GM23338 (cell line): ENCODE measurements around the gene ADIRF. TPM values are rescaled to one million over a fixed set of nuclear protein-coding genes. Genes with fewer than 3 reads are reported as not detected.

Experiments used
- ATAC-seq: fragments of 200-7000 bp; cut with Tn5 transposase; 3 replicates; pipeline ENCODE4 v1.9.1; 2020
- DNase-seq: peaks from one replicate; pipeline ENCODE4 v3.0.0-alpha.2; 2015; ENCODE audit warnings: low spot score
- H2AFZ ChIP-seq: fragments of 200-600 bp; sonication (generic); 2 replicates; pipeline ENCODE4 v1.8.0; 2016; ENCODE audit warnings: antibody characterized with exemption, mild to moderate bottlenecking, moderate library complexity
- H3F3A ChIP-seq: fragments of 200-600 bp; sonication (generic); replicated peaks from 2 replicates; pipeline ENCODE4 v1.8.0; 2017; ENCODE audit warnings: antibody characterized with exemption, mixed run types, low read depth
- H3K27ac ChIP-seq: fragments of 200-600 bp; sonication (generic); 2 replicates; pipeline ENCODE4 v1.6.1; 2016; ENCODE audit warnings: low read depth
- H3K27me3 ChIP-seq: fragments of 200-600 bp; sonication (generic); 2 replicates; pipeline ENCODE4 v1.8.0; 2016; ENCODE audit warnings: mild to moderate bottlenecking, mixed run types, moderate library complexity; ENCODE audit not compliant: insufficient read depth
- H3K36me3 ChIP-seq: fragments of 200-600 bp; sonication (generic); 2 replicates; pipeline ENCODE4 v1.8.0; 2016; ENCODE audit warnings: mild to moderate bottlenecking; ENCODE audit not compliant: insufficient read depth
- H3K4me1 ChIP-seq: fragments of 200-600 bp; sonication (generic); 2 replicates; pipeline ENCODE4 v1.8.0; 2016; ENCODE audit warnings: mild to moderate bottlenecking, moderate library complexity; ENCODE audit not compliant: insufficient read depth
- H3K4me2 ChIP-seq: fragments of 200-600 bp; sonication (generic); 2 replicates; pipeline ENCODE4 v1.7.1; 2017; ENCODE audit warnings: mixed run types
- H3K4me3 ChIP-seq: fragments of 200-600 bp; sonication (generic); 2 replicates; pipeline ENCODE4 v1.6.1; 2016; ENCODE audit warnings: mixed run types
- H3K79me2 ChIP-seq: fragments of 200-600 bp; sonication (generic); replicated peaks from 2 replicates; pipeline ENCODE4 v1.8.0; 2017; ENCODE audit warnings: mild to moderate bottlenecking; ENCODE audit not compliant: insufficient read depth
- H3K9me2 ChIP-seq: fragments of 200-600 bp; sonication (generic); 2 replicates; pipeline ENCODE4 v1.8.0; 2017; ENCODE audit not compliant: insufficient read depth
- H4K20me1 ChIP-seq: fragments of 200-600 bp; sonication (generic); replicated peaks from 2 replicates; pipeline ENCODE4 v1.8.0; 2017; ENCODE audit warnings: mild to moderate bottlenecking; ENCODE audit not compliant: insufficient read depth
- H3K27ac Mint-ChIP-seq: 2 replicates; pipeline ENCODE4 v1.8.0; 2020; ENCODE audit warnings: inconsistent platforms, mild to moderate bottlenecking, moderate library complexity, mixed read lengths
- H3K27me3 Mint-ChIP-seq: 3 replicates; pipeline ENCODE4 v1.8.0; 2022; ENCODE audit warnings: low read depth, mild to moderate bottlenecking, moderate library complexity, mixed read lengths, inconsistent platforms; ENCODE audit not compliant: insufficient read depth, poor library complexity
- H3K36me3 Mint-ChIP-seq: 3 replicates; pipeline ENCODE4 v1.8.0; 2021; ENCODE audit warnings: low read depth, mild to moderate bottlenecking, inconsistent platforms, moderate library complexity, mixed read lengths
- H3K4me1 Mint-ChIP-seq: 3 replicates; pipeline ENCODE4 v1.8.0; 2020; ENCODE audit warnings: mild to moderate bottlenecking, inconsistent platforms, mixed read lengths
- H3K4me3 Mint-ChIP-seq: 3 replicates; pipeline ENCODE4 v1.8.0; 2021; ENCODE audit warnings: moderate library complexity, mild to moderate bottlenecking, inconsistent platforms, mixed read lengths
- H3K9me3 Mint-ChIP-seq: 3 replicates; pipeline ENCODE4 v1.8.0; 2020; ENCODE audit warnings: moderate library complexity, mild to moderate bottlenecking, inconsistent platforms, mixed read lengths
- CREB1 ChIP-seq: fragments of 250-450 bp; sonication (Bioruptor Pico); IDR thresholded peaks from 2 replicates; pipeline ENCODE4 v1.5.0; 2020; ENCODE audit warnings: low read depth, mild to moderate bottlenecking, moderate library complexity
- CTCF ChIP-seq, 2 experiments: fragments of 200-600 bp in 1 of 2; sonication (generic) in 1 of 2; conservative IDR thresholded peaks; 2 replicates each; pipeline versions ENCODE4 v1.5.1 to v1.6.1; 2016 to 2017; ENCODE audit warnings: antibody characterized with exemption in 2 of 2, low read depth in 2 of 2, mild to moderate bottlenecking in 2 of 2, moderate library complexity in 1 of 2
- ETS1 ChIP-seq: IDR thresholded peaks from 2 replicates; pipeline ENCODE4 v1.6.1; 2016; ENCODE audit warnings: antibody characterized with exemption
- EZH2phosphoT487 ChIP-seq: fragments of 200-600 bp; sonication (generic); IDR thresholded peaks from one replicate; pipeline ENCODE4 v1.8.1; 2018; ENCODE audit warnings: antibody characterized with exemption; ENCODE audit not compliant: unreplicated experiment
- NANOG ChIP-seq: IDR thresholded peaks from 2 replicates; pipeline ENCODE4 v1.6.1; 2016; ENCODE audit warnings: antibody characterized with exemption, borderline replicate concordance
- REST ChIP-seq: IDR thresholded peaks from one replicate; pipeline ENCODE4 v1.6.1; 2018; ENCODE audit warnings: antibody characterized with exemption; ENCODE audit not compliant: unreplicated experiment
- STAT1 ChIP-seq: IDR thresholded peaks from one replicate; pipeline ENCODE4 v1.6.1; 2016; ENCODE audit warnings: antibody characterized with exemption; ENCODE audit not compliant: unreplicated experiment
- ZNF331 ChIP-seq: fragments of 250-450 bp; sonication (Bioruptor Pico); IDR thresholded peaks from 2 replicates; pipeline ENCODE4 v1.5.0; 2020; ENCODE audit warnings: low read depth, mild to moderate bottlenecking, moderate library complexity
- polyA plus RNA-seq: library from polyadenylated mRNA; unstranded; fragments of >200 nt; fragmentation: Nextera tagmentation; extraction: Ambion mirVana; gene quantifications from 2 replicates; pipeline ENCODE4 v1.2.1, GENCODE V29; 2016
- total RNA-seq: library from RNA; depleted of rRNA; stranded (reverse); fragments of >200 nt; shearing (Covaris generic); gene quantifications from 2 replicates; pipeline ENCODE4 v1.2.3, GENCODE V29; 2014

The ADIRF gene
- total and polyA plus RNA-seq, 2 experiments from 2014 or later, result 1.7 TPM; not detected in 1

- no peak for TF ChIP-seq EZH2phosphoT487
- TF ChIP-seq ETS1, result no peak
- no peak for TF ChIP-seq NANOG
- TF ChIP-seq CTCF (conservative IDR thresholded peaks at IDR 0.05; ENCODE audit: low read depth in 2 of 2), result no peak
- no peak for TF ChIP-seq STAT1
These were observed 8.6 kb upstream of the ADIRF start (continued) for GRCh38 chr10:86959737-86960002.

GRCh38 chr10:86960003-86960862 lies 8.0 kb upstream of the ADIRF start:
- ATAC-seq (peak; percentile 66), DNase-seq (peak; percentile 89)
- Histone ChIP-seq H3K9me2 (no peaks in the 10 kb centered on the region), H3K27me3 (no peaks in the 10 kb centered on the region), H4K20me1 (no peaks in the 10 kb centered on the region), H3K36me3 (no peaks in the 10 kb centered on the region), H3K4me3 (no peak overlapping the region), H3K79me2 (no peaks in the 10 kb centered on the region), H3K4me1 (peaks cover 45% of the 10 kb centered on the region), H2AFZ (peak overlapping the region; percentile 81), H3F3A (peaks cover 4% of the 10 kb centered on the region; the same call in 1 of the 2 replicates), H3K4me2 (0 out of 2 replicates have a peak overlapping the region, but pooled peaks have one; percentile 26), H3K27ac (no peak overlapping the region)
- Mint-ChIP-seq H3K9me3 (peaks cover 2% of the 10 kb centered on the region; the same call in 1 of the 3 replicates), H3K4me1 (peaks cover 40% of the 10 kb centered on the region), H3K27ac (peak overlapping the region; percentile 96), H3K36me3 (no peaks in the 10 kb centered on the region), H3K4me3 (no peak overlapping the region; the same call in 2 of the 3 replicates), H3K27me3 (peaks cover 19% of the 10 kb centered on the region)
- TF ChIP-seq CTCF (conservative IDR thresholded peaks at IDR 0.05; ENCODE audit: low read depth in 2 of 2) (peak; percentile 96 to 100), REST (no peak), ZNF331 (CRISPR knock-in tag) (no peak), CREB1 (no peak)
